Measurements from ENCODE around the gene ASPG. TPM values are rescaled to one million over a fixed set of nuclear protein-coding genes. Genes with fewer than 3 reads are reported as not detected.

Gene ASPG
- total and polyA plus RNA-seq, 2 donors (not counting 3 experiments of a cell fraction or from before 2014, with no cell fraction given), result not detected

- Histone ChIP-seq H4K20me1 (replicated peaks; ENCODE audit: control insufficient read depth, extremely low read depth, insufficient read depth, low read length) (no peaks in the 10 kb centered on the region), H3K4me2 (ENCODE audit: insufficient read depth, low read length) (no peak overlapping the region), H3K4me1 (ENCODE audit: control insufficient read depth, extremely low read depth, insufficient read depth, low read length) (peaks cover 12% of the 10 kb centered on the region), H3K9ac (replicated peaks; ENCODE audit: extremely low read depth, insufficient read depth, low read length) (no peak overlapping the region), H3K4me3 (replicated peaks in 1 of 3; ENCODE audit: insufficient read depth in 1 of 3, low read depth in 1 of 3, low read length in 3 of 3) (no peak overlapping the region), H3K9me1 (replicated peaks; ENCODE audit: control insufficient read depth, extremely low read depth, insufficient read depth, low read length) (no peaks in the 10 kb centered on the region), H3K9me3 (replicated peaks; ENCODE audit: control insufficient read depth, insufficient read depth, low read length) (no peaks in the 10 kb centered on the region), H3K27me3 (ENCODE audit: control insufficient read depth in 2 of 2, insufficient read depth in 2 of 2, low read length in 2 of 2) (no peaks in the 10 kb centered on the region), H2AFZ (ENCODE audit: low read depth, low read length) (no peak overlapping the region), H3K27ac (ENCODE audit: insufficient read depth, low read depth, low read length) (no peak overlapping the region), H3K79me2 (ENCODE audit: control insufficient read depth, insufficient read depth, low read length) (no peaks in the 10 kb centered on the region), H3K36me3 (ENCODE audit: control insufficient read depth in 2 of 2, extremely low read depth in 1 of 2, insufficient read depth in 2 of 2, low read length in 2 of 2) (peaks cover 0 to 2% of the 10 kb centered on the region in 2 experiments)
- TF ChIP-seq JUN (IDR thresholded peaks at IDR 0.05; ENCODE audit: borderline replicate concordance, insufficient read depth, insufficient read length, low read depth) (no peak), FOS (IDR thresholded peaks at IDR 0.05; ENCODE audit: borderline replicate concordance, insufficient read depth, low read length) (no peak), MYC (IDR thresholded peaks at IDR 0.05; ENCODE audit: low read depth, low read length) (no peak), GATA2 (IDR thresholded peaks at IDR 0.05; ENCODE audit: insufficient read depth, insufficient read length, low read depth, low read length) (no peak), POLR2AphosphoS5 (IDR thresholded peaks at IDR 0.05; ENCODE audit: insufficient read depth, low read depth, low read length) (no peak), EZH2 (IDR thresholded peaks at IDR 0.05; ENCODE audit: borderline replicate concordance, low read depth, low read length, severe bottlenecking) (no peak)
- dilution Hi-C loops (cut with MboI; ENCODE audit: extremely low pct_ligation_motif_present, low sequenced_read_pairs) (no loop called here), intact Hi-C loops (cut with micrococcal nuclease) (no loop called here)
- ChIA-PET POLR2A (no interaction called here), CTCF (no interaction called here)
- no peak for FAIRE-seq
- DNase-seq (ENCODE audit: low read depth, low spot score), result no peak
- BruUV-seq (replicated peaks), result no TSS peak
These were observed 73.6 kb downstream of the ASPG start for GRCh38 chr14:104158827-104159798.

GRCh38 chr14:104159990-104160389 is 74.5 kb downstream of the ASPG start:
- FAIRE-seq (no peak), DNase-seq (ENCODE audit: low read depth, low spot score) (no peak)
- Histone ChIP-seq H3K27ac (ENCODE audit: insufficient read depth, low read depth, low read length) (no peak overlapping the region), H3K36me3 (ENCODE audit: control insufficient read depth in 2 of 2, extremely low read depth in 1 of 2, insufficient read depth in 2 of 2, low read length in 2 of 2) (peaks cover 0 to 2% of the 10 kb centered on the region in 2 experiments), H3K4me1 (ENCODE audit: control insufficient read depth, extremely low read depth, insufficient read depth, low read length) (peaks cover 11% of the 10 kb centered on the region), H2AFZ (ENCODE audit: low read depth, low read length) (no peak overlapping the region), H3K4me3 (replicated peaks in 1 of 3; ENCODE audit: insufficient read depth in 1 of 3, low read depth in 1 of 3, low read length in 3 of 3) (no peak overlapping the region), H3K27me3 (ENCODE audit: control insufficient read depth in 2 of 2, insufficient read depth in 2 of 2, low read length in 2 of 2) (no peaks in the 10 kb centered on the region), H3K9me1 (replicated peaks; ENCODE audit: control insufficient read depth, extremely low read depth, insufficient read depth, low read length) (no peaks in the 10 kb centered on the region), H3K9me3 (replicated peaks; ENCODE audit: control insufficient read depth, insufficient read depth, low read length) (no peaks in the 10 kb centered on the region), H3K4me2 (ENCODE audit: insufficient read depth, low read length) (no peak overlapping the region), H4K20me1 (replicated peaks; ENCODE audit: control insufficient read depth, extremely low read depth, insufficient read depth, low read length) (no peaks in the 10 kb centered on the region), H3K9ac (replicated peaks; ENCODE audit: extremely low read depth, insufficient read depth, low read length) (no peak overlapping the region), H3K79me2 (ENCODE audit: control insufficient read depth, insufficient read depth, low read length) (no peaks in the 10 kb centered on the region)
- BruUV-seq (replicated peaks), result no TSS peak
- TF ChIP-seq EZH2 (IDR thresholded peaks at IDR 0.05; ENCODE audit: borderline replicate concordance, low read depth, low read length, severe bottlenecking), result no peak
- POLR2A ChIA-PET, result no interaction called here
- CTCF ChIA-PET, result no interaction called here
- dilution Hi-C loops (cut with MboI; ENCODE audit: extremely low pct_ligation_motif_present, low sequenced_read_pairs) (no loop called here), intact Hi-C loops (cut with micrococcal nuclease) (no loop called here)

Data from endothelial cell of umbilical vein (primary cell).